Gastroesophageal sphincter (tissue), 3 donors: Measurements from ENCODE around the gene NPLOC4.

Experiments
- CTCF ChIP-seq, 4 experiments: fragments of 200-600 bp in 2 of 4; fragments of 450-650 bp in 2 of 4; sonication (generic) in 1 of 4; IDR thresholded peaks; one replicate each; pipeline ENCODE4 v1.5.1; 2017 to 2019; ENCODE audit warnings: antibody characterized with exemption in 4 of 4, mild to moderate bottlenecking in 2 of 4, moderate library complexity in 2 of 4
- POLR2A ChIP-seq, 2 donors: fragments of 450-650 bp; IDR thresholded peaks; one replicate each; pipeline ENCODE4 v1.6.1; 2017; ENCODE audit warnings: antibody characterized with exemption in 2 of 2, mild to moderate bottlenecking in 2 of 2, moderate library complexity in 1 of 2
- POLR2AphosphoS5 ChIP-seq: sonication (generic); formaldehyde crosslinking; IDR thresholded peaks from one replicate; pipeline ENCODE4 v1.6.1; 2017; ENCODE audit warnings: antibody characterized with exemption

GRCh38 chr17:81550830-81551457, 86.0 kb downstream of the NPLOC4 start:
- TF ChIP-seq CTCF (IDR thresholded peaks at IDR 0.05) (no peak), POLR2A (IDR thresholded peaks at IDR 0.05) (no peak), POLR2AphosphoS5 (no peak)
